ENCODE results near the gene CD8B.
"Not testable (repeated sequence)": the region's sequence is repeated elsewhere in the genome, so short reads cannot be mapped to it uniquely, and the experiment has no call there.

GRCh38 chr2:86900687-86901086 lies 39.0 kb upstream of the CD8B start:
- not testable (repeated sequence) for TF ChIP-seq POLR2A (IDR thresholded peaks at IDR 0.05)
- TF ChIP-seq, protein P1, sequence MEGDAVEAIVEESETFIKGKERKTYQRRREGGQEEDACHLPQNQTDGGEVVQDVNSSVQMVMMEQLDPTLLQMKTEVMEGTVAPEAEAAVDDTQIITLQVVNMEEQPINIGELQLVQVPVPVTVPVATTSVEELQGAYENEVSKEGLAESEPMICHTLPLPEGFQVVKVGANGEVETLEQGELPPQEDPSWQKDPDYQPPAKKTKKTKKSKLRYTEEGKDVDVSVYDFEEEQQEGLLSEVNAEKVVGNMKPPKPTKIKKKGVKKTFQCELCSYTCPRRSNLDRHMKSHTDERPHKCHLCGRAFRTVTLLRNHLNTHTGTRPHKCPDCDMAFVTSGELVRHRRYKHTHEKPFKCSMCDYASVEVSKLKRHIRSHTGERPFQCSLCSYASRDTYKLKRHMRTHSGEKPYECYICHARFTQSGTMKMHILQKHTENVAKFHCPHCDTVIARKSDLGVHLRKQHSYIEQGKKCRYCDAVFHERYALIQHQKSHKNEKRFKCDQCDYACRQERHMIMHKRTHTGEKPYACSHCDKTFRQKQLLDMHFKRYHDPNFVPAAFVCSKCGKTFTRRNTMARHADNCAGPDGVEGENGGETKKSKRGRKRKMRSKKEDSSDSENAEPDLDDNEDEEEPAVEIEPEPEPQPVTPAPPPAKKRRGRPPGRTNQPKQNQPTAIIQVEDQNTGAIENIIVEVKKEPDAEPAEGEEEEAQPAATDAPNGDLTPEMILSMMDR (IDR thresholded peaks at IDR 0.05) = not testable (repeated sequence)
